Breast epithelium (tissue), 3 donors: ENCODE results near the gene SRF.

ENCODE experiments used
- POLR2A ChIP-seq: fragments of 450-650 bp; IDR thresholded peaks from one replicate; pipeline ENCODE4 v1.6.1; 2016; ENCODE audit warnings: antibody characterized with exemption, mild to moderate bottlenecking, moderate library complexity
- POLR2AphosphoS5 ChIP-seq, 3 donors: sonication (generic); formaldehyde crosslinking; IDR thresholded peaks; one replicate each; pipeline ENCODE4 v1.6.1; 2017; ENCODE audit warnings: antibody characterized with exemption in 3 of 3
- TF ChIP-seq, protein P1 (sequence below), 3 donors: fragments of 450-650 bp; IDR thresholded peaks; one replicate each; pipeline ENCODE4 v1.5.1; 2016 to 2017; ENCODE audit warnings: antibody characterized with exemption in 3 of 3, mild to moderate bottlenecking in 3 of 3, moderate library complexity in 3 of 3

- TF ChIP-seq, protein P1, sequence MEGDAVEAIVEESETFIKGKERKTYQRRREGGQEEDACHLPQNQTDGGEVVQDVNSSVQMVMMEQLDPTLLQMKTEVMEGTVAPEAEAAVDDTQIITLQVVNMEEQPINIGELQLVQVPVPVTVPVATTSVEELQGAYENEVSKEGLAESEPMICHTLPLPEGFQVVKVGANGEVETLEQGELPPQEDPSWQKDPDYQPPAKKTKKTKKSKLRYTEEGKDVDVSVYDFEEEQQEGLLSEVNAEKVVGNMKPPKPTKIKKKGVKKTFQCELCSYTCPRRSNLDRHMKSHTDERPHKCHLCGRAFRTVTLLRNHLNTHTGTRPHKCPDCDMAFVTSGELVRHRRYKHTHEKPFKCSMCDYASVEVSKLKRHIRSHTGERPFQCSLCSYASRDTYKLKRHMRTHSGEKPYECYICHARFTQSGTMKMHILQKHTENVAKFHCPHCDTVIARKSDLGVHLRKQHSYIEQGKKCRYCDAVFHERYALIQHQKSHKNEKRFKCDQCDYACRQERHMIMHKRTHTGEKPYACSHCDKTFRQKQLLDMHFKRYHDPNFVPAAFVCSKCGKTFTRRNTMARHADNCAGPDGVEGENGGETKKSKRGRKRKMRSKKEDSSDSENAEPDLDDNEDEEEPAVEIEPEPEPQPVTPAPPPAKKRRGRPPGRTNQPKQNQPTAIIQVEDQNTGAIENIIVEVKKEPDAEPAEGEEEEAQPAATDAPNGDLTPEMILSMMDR (IDR thresholded peaks at IDR 0.05), result no peak
- TF ChIP-seq POLR2A (no peak), POLR2AphosphoS5 (IDR thresholded peaks at IDR 0.05) (peak in 1 of 3 donors; percentile 35)
Observed at GRCh38 chr6:43172104-43173007, 1.3 kb downstream of the SRF start.
